NCI-H524 treated with DMSO at 0.1 percent for 48 hours (cell line): ENCODE data around the gene KSR2.
"Not testable (repeated sequence)": the region's sequence is repeated elsewhere in the genome, so short reads cannot be mapped to it uniquely, and the experiment has no call there.

Source experiments
- DNase-seq: peaks from one replicate; lab custom pipeline; 2025; lab: John Stamatoyannopoulos, UW

Gene KSR2

DNA sequence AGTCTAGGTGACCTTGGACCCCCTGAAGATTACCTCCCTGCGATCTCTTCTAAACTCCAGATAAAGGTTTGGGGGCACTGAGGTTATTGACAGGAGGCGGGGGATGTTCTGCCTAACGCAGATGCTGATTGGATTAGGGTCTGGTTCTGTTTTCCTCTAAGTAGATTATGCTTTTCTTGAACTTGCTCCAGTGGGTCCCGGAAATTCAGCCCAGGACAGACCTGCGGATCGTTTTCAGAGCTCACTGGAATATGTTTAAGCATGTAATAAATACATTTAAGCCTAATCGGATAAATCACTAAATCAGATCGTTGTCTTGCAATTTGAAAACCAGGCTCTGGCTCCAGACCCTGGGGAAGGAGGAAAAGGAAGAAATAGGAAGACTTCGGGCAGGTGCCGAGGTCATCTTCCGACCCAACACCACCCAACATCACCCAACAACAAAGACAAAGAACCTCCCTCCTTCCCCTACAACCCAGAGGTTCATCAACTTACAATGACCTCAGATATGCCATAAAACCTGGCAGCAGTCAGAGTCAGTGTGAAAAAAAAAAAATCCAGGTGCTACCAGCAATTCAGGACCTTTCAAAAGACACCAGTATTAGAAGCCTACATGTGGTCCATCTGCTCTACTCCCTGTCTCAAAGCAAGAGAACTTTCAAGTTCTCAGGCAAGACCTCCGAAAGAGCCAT lies 148.4 kb downstream of the KSR2 start:
- no peak for DNase-seq

DNA sequence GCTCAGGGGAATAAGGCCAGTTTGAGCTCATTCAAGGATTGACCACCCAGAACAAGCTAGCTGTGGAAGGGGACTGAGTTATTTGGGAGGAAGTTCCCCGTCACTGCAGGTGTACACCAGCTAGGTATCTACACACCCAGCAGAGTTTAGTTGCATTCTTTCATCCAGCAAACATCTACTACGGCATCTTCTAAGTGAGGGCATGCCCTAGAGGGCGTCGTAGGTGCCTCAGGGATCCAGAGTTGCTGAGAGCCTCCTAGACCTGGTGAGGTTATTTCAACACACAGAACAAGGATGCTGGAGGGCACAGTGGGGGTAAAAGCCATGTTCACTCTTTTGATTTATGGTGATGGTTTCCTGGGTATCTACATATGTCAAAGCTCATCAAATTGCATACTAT lies 149.6 kb downstream of the KSR2 start:
- DNase-seq, result no peak

DNA sequence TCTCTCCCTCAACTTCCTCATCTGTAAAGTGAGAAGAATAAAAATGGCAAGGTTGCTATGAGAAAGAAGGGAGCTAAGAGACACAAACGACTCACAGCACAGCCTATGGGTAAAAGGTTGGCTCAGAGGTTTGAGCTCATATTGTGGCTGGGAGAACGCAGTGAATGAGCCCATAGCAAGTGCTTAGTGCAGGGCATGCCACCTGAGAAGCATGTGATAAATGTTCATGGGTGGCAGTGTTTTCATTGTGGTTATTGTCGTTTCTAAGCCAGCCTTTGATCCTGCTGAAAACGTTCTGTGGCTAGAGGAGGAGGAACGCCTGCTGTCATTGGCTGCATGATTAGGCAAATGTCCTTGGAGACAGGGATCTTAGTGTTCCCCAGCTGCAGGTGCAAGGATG lies 150.4 kb downstream of the KSR2 start:
- DNase-seq, result no peak

DNA sequence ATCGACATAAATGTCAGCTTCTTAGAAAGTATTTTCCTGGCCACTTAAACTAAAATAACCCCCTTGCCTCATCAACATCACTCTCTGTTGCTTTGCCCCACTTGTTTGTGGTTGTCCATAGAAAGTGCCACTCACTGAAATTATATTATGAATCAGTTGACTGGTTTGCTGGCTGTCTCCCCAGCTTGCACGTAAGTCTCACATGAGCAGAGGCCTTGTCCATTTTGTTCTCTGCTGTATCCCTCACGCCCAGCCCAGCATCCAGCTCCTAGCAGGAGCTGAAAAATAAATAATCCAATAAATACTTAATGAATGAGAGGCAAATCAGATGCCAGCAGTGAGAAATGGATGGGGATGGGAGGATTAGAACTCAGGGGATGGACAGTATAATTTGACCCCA lies 159.3 kb downstream of the KSR2 start:
- no peak for DNase-seq

DNA sequence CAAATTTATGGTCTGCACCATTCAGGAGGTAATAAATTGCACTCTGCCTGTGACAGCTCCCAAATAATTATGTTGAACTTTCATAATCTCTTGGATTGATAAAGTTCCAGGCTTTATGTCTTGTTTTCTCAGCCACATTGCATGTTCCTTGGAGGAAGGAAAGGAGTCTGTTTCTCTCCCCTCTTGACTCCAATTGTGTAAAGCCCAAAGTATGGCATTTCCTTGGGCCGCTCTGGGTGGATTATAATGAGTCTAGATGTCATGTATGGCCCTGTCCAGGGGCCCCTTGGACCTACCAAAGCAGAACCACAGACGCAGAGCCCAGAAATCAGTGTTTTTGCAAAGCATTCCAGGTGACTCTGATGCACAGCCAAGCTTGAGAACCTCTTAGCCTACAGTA lies 160.8 kb downstream of the KSR2 start:
- no peak for DNase-seq

DNA sequence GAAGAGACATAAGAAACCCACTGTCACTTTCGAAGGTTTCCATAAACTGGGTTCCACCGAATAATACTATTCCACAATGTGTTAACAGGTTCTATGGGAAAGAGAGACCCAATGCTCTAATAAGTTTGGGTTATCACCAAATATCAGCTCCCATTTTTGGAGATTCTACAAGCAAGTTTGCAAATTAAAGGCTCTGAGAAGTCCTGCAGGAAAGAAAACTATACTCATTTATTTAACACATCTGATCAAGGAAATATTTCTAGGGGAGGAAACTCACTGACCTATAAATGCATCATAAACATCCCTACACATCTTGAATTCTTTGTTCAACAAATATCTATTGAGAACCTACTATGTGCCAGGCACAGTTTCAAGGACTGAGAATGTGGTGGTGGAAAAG lies 161.4 kb downstream of the KSR2 start:
- no peak for DNase-seq

DNA sequence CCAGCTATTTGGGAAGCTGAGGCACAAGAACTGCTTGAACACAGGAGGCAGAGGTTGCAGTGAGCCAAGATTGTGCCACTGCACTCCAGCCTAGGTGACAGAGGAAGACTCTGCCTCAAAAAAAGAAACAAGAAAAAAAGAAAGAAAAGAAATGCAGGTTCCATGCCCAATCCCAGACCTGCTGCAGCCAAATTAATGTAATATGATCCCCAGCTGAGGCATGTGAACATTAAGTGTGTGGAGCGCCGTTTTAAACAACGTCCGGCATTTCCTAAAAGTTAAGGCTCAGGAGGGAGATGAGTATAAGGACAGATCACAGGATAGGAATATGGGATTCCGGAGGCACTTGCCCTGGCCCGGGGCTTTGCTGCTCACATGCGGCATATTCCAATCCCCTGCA lies 162.9 kb downstream of the KSR2 start:
- no peak for DNase-seq

DNA sequence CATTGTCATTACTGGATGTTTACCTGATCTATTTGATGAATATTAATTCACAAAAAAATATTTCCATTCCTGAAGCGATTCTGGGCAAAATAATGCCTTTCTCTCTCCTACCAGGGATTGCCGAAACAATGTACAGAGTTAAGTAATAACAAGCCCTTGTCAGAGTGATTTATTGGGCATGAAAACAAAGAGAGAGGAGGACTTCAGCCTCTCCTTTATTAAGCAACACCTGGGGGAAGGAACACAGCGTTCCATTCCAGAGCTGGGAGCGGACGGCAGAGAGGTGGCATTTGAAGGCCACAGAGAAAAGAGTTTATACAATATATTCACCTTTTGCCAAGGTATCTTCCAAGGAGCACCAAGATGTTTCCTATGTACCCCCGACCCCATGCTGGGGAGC lies 165.8 kb downstream of the KSR2 start:
- DNase-seq, result no peak

DNA sequence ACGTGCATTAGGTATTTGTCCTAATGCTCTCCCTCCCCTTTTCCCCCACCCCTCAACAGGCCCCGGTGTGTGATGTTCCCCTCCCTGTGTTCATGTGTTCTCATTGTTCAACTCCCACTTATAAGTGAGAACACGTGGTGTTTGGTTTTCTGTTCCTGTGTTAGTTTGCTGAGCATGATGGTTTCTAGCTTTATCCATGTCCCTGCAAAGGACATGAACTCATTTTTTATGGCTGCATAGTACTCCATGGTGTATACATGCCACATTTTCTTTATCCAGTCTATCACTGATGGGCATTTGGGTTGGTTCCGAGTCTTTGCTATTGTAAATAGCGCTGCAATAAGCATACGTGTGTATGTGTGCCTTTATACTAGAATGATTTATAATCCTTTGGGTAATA lies 168.1 kb downstream of the KSR2 start:
- DNase-seq, result not testable (repeated sequence)

DNA sequence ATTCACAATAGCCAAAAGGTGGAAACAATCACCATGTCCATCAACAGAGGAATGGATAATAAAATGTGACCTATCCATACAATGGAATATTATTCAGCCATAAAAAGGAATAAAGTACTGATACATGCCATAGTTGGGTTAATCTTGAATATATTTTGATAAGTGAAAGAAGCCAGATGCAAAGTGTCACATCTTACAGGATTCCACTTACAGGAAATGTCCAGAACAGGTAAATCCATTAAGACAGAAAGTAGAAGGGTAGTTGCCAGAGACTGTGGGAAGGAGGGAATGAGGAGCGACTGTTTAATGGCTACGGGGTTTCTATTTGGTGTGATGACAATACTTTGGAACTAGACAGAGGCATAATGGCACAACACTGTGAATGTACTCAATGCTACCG lies 171.6 kb downstream of the KSR2 start:
- no peak for DNase-seq

DNA sequence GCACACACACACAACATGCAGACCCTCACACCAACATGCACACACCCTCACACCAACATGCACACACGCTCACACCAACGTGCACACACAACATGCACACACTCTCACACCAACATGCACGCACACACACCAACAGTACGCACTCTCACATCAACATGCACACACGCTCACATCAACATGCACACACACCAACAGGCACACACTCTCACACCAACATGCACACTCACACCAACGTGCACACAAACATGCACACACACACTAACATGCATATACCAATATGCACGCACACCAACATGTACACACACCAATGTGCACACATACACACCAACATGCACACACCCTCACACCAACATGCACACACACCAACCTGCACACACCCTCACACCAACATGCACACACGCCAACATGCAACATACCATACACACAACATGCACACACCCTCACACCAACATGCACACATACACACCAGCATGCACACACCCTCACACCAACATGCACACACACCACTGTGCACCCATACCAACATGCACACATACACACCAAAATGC lies 175.8 kb downstream of the KSR2 start:
- no peak for DNase-seq

DNA sequence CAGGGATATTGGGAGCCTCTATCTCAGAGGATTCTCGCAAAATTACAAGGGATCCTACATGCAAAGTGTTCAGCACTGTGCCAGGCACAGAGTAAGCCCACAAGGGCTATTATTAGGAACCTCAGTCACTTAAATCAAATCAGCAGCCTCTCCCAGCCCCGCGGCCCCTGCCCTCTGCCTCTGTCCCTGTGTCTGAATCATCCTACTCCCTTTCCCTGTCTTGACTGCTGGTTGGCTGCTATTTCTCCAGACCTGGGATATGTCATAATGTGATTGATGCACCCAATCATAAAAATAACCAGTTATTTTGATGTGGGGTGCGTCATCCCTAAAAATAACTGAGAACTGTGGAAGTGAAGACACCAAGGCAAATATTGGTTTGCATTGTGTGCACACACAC lies 176.3 kb downstream of the KSR2 start:
- no peak for DNase-seq

DNA sequence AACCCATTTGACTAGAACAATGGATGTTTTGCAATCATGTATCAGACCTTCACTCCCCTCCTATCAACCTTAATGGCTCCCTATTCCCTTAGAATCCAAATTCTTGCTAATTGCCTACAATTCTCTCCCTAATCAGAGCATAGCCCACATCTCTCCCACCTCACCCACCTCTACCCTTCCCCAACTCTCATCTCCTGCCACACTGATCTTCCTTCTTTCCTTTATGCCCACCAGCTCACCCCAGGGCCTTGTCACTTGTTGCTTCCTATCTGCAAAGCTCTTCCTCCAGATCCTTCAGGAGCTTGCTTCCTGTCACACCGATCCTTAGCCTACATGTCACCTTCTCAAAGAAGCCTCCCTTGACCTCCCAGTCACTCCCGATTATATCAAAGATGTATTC lies 177.8 kb downstream of the KSR2 start:
- no peak for DNase-seq

DNA sequence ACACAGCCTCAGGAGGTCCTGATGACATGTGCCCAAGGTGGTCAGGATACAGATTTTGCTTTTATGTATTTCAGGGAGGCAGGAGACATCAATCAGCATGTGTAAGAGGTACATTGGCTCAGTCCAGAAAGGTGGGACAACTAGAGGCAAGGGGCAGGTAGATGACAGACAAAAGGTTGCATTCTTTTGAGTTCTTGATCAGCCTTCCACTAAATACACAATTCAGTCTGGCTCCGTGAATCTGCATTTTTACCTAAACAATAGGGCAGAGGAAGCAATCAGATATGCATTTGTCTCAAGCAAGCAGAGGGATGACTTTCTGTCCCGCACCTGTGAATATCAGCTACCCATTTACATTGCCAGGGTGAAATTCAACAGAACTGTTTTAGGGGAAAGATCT lies 178.6 kb downstream of the KSR2 start:
- DNase-seq, result no peak

DNA sequence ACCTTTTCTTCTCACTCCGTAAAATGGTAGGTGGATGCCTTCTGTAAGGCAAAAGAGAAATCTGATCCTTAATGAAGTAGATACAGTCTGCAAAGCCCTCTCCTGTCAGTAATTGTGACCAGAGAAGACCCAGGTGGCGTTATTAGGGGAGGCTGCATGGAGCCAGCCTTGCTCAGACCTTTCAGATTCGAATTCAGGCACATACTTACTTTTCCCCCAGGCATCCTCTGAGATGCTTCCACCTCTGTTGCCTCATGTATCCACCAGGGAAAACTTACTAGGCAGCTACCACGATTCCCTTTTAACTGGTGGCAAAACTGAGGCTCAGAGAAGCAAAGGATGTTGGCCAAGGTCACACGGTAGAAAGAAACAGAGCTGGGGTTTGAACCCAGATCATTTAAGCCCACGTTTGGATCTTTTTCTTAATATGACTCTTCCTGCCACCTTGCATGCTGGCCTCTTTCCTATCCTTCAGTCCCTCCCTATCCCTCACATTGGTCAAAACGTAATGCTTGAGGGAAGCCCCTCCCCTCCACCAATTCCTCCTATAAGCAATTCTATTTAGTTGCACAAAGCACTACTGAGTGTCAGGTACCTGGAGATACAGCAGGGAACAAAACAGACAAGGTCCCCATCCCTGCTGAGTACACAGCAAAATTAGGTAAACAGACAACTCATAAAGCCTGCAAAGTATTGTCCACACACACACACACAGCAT lies 179.4 kb downstream of the KSR2 start:
- DNase-seq, result no peak

DNA sequence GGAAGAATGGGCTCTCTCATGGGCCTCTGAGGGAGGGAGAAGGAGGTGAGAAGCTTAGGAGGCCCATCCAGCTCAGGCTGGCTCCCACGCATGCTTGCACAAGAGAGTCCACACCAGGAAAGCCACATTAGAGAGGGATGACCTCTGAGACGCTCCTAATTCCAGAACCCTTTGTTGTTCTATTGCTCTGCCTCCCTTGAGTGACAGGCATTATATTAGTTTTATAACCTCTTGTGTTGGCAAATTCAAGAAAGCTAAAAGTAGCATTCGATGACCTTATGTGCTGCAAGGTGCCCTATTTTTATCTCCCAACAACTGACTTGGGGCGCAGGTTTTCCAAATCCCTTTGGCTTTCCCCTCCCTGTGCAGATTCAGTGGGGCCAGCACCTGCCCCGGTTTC lies 190.1 kb downstream of the KSR2 start:
- no peak for DNase-seq

DNA sequence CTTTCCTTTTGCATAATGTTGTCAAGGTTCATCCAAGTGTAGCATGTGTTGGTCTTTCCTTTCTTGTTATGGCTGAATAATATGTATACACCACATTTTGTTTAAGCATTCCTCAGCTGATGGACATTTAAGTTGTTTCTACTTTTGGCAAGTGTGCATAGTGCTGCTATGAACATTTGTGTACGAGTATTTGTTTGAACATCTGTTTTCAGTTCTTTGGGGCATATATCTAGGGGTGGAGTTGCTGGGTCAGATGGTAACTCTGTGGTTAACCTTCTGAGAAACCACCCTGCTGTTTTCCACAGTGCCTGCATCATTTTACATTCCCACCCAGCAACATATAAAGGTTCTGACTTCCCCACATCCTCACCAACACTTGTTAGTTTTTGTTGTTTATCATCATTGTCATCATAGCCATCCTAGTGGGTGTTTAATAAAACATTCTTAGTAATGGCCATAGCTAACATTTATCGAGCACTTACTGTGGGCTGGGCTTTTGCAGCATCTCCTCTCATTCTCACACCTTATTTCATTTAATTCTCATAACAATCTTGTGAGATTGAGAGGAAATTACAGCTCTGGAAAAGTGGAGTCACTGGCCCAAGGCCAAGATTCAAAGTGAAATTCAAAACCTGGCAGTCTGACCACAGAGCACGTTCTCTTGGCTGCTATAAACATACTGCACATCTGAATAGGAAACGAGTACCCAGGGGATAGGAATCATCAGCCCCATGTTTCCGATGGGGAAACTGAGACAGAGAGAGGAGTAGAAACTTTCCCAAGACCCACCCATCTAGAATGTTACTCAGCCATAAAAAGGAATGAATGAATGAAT lies 193.6 kb downstream of the KSR2 start:
- DNase-seq, result no peak

DNA sequence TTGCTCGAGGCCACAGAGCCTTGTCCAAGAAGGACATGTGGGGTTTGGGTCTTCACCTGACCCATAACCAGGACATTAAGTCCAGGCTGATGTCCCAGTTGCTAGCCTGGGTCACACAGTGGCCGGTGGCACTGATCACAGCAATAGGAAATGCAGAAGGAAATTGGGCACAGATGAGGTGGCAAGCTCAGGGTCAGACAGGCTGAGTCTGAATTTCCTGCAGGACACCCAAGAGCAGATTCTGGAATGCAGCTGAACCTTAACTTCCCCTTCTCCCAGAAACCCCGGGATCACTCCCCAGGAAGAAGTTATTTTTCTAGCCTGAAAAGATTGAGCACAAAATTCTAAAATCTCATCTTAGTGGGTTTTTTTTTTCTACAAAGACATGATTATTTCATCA lies 199.9 kb downstream of the KSR2 start:
- no peak for DNase-seq

DNA sequence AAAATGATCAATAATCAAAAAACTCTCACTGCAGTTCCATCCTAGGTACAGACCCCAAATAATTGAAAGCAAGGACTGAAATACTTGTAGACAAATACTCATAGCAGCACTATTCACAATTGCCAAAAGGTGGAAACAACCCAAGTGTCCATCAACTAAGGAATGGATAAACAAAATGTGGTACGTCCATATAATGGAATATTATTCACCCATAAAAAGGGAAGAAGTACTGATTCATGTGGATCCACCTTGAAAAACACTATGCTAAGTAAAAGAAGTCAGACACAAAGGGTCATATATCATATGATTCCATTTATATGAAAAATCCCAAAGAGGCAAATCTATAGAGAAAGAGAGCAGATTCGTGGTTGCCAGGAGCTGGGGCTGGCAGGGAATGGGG lies 202.8 kb downstream of the KSR2 start:
- no peak for DNase-seq

DNA sequence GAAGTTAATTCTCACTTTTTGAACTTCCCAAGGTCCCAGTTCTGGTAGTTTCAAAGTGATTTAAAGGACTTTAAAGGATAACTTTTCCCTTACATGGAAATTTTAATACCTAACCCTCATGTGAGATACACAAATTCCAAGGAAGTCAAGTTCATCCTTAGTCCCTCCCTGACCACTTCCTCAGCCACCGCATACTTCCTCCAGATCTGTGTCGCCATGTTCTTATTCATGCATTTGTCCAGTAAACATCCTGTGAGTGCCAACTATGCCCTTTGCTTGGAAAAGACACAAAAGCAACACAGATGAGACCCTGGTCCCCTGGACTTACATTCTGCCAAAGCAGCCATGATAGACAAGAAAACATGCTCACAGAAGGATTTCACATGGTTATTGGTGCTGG lies 206.6 kb downstream of the KSR2 start:
- DNase-seq, result no peak

DNA sequence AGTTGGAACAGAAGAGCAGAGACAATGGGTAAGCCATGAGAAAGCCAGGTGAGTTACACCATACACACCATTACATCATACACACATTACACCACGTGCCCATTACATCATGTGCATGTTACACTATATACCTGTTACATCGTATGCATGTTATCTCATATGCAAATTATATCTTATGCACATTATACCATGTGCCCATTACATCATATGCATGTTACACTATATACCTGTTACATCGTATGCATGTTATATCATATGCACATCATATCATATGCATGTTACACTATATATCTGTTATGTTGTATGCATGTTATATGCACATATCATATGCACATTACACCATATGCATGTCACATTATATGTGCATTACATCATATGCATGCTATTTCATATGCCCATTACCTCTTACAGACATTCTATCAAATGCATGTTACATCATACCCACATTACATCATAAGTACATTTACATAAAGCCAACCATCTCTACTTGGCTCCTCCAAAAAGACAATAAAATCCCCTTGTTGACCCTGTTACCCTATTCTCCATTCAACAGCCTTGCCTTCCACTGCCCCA lies 207.2 kb downstream of the KSR2 start:
- no peak for DNase-seq

DNA sequence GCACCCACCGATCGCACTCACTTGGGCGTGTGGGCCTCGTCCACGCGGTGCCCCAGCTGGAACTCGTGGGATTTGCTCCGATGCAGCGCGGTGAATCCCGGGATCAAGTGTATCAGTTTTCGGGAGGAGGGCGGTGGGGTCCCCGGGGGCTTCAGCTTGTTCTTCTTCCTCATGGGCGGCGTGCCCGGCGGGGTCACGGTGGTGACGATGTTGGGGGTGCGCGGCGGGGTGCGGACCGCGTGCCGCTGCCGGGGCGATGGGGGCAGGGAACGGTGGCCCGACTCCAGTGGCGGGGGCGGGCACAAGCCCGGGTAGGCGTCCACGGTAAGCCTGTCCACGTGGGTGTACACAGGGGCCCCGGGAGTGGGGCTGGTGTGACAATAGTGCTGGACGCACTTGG lies 207.8 kb downstream of the KSR2 start:
- no peak for DNase-seq

DNA sequence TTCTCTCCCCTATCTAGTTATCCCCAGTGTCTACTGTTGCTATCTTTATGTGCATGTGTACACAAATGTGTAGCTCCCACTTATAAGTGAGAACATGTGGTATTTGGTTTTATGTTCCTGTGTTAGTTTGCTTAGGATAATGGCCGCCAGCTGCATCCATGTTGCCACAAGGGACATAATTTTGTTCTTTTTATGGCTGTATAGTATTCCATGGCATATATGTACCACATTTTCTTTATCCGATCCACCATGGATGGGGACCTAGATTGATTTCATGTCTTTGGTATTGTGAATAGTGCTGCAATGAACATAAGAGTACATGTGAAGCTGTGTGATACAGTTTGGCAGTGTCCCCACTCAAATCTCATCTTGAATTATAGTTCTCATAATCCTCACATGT lies 218.1 kb downstream of the KSR2 start:
- DNase-seq, result no peak
